HepG2 (cell line): ENCODE measurements around the gene MAP1LC3B. TPM values are rescaled to one million over a fixed set of nuclear protein-coding genes. Genes with fewer than 3 reads are reported as not detected.
A peak's percentile ranks its signal among the peaks of the same experiment; 100 is the strongest.

Source experiments
- AGO1 ChIP-seq: fragments of 200-400 bp; formaldehyde crosslinking; IDR thresholded peaks from 2 replicates; pipeline ENCODE4 v1.6.1; 2017; ENCODE audit warnings: mild to moderate bottlenecking, low read depth, low read length, moderate library complexity; ENCODE audit not compliant: poor library complexity, severe bottlenecking
- BRD4 ChIP-seq: sonication (generic); formaldehyde crosslinking; IDR thresholded peaks from 2 replicates; pipeline ENCODE4 v1.4.0; 2020; ENCODE audit warnings: missing genetic modification reagents
- HDAC2 ChIP-seq: sonication (generic); formaldehyde crosslinking; IDR thresholded peaks from 2 replicates; pipeline ENCODE4 v1.4.0; 2020; ENCODE audit warnings: missing genetic modification reagents
- HMGXB4 ChIP-seq, 2 experiments: sonication (generic) in 1 of 2; formaldehyde crosslinking in 1 of 2; IDR thresholded peaks; 2 replicates each; pipeline versions ENCODE4 v1.4.0 to v1.6.1; 2018 to 2020; ENCODE audit warnings: missing genetic modification reagents in 2 of 2, borderline replicate concordance in 1 of 2, low read depth in 1 of 2, mild to moderate bottlenecking in 1 of 2, missing biosample characterization in 1 of 2
- KMT2A ChIP-seq: sonication (generic); formaldehyde crosslinking; IDR thresholded peaks from 2 replicates; pipeline ENCODE4 v1.4.0; 2020; ENCODE audit warnings: missing genetic modification reagents
- NRL ChIP-seq: sonication (generic); formaldehyde crosslinking; IDR thresholded peaks from 2 replicates; pipeline ENCODE4 v1.5.0; 2020; ENCODE audit warnings: missing genetic modification reagents, mild to moderate bottlenecking, moderate library complexity, borderline replicate concordance
- SIN3A ChIP-seq: IDR thresholded peaks from 2 replicates; pipeline ENCODE4 v1.6.1; 2011; ENCODE audit warnings: low read depth, mild to moderate bottlenecking, control low read depth, low read length, borderline replicate concordance
- SOX5 ChIP-seq: IDR thresholded peaks from 2 replicates; pipeline ENCODE4 v1.6.1; 2016; ENCODE audit warnings: borderline replicate concordance
- STAG1 ChIP-seq: sonication (generic); formaldehyde crosslinking; IDR thresholded peaks from 2 replicates; pipeline ENCODE4 v1.4.0; 2020; ENCODE audit warnings: missing genetic modification reagents
- ZBTB38 ChIP-seq: sonication (generic); formaldehyde crosslinking; IDR thresholded peaks from 2 replicates; pipeline ENCODE4 v1.5.1; 2020; ENCODE audit warnings: mild to moderate bottlenecking, missing genetic modification reagents
- ZNF280B ChIP-seq: sonication (generic); formaldehyde crosslinking; IDR thresholded peaks from 2 replicates; pipeline ENCODE4 v1.5.0; 2020; ENCODE audit warnings: missing genetic modification reagents, mild to moderate bottlenecking, borderline replicate concordance
- ZNF619 ChIP-seq: sonication (generic); formaldehyde crosslinking; IDR thresholded peaks from 2 replicates; pipeline ENCODE4 v1.4.0; 2020; ENCODE audit warnings: mild to moderate bottlenecking, missing genetic modification reagents
- ZNF687 ChIP-seq: sonication (generic); formaldehyde crosslinking; IDR thresholded peaks from 2 replicates; pipeline ENCODE4 v1.5.1; 2020; ENCODE audit warnings: mild to moderate bottlenecking, missing genetic modification reagents, moderate library complexity
- ZNF891 ChIP-seq: sonication (generic); formaldehyde crosslinking; IDR thresholded peaks from 2 replicates; pipeline ENCODE4 v1.5.0; 2020; ENCODE audit warnings: mild to moderate bottlenecking, missing genetic modification reagents
- polyA plus RNA-seq, 8 experiments: library from polyadenylated mRNA; depleted of rRNA in 3 of 8; stranded (reverse) in 7 of 8; unstranded in 1 of 8; fragments of >200 nt; fragmentation: Illumina TruSeq in 4 of 8; extraction: Trizol in 4 of 8; gene quantifications; 2 replicates each; pipeline versions ENCODE4 v1.2.1 to v1.2.3, GENCODE V29; 2011 to 2016; ENCODE audit warnings: low read depth in 4 of 8, missing spikeins in 1 of 8, mixed read lengths in 1 of 8; ENCODE audit not compliant: insufficient read depth in 1 of 8
- total RNA-seq, 5 experiments: library from RNA; depleted of rRNA; stranded (reverse); fragments of >200 nt; fragmentation: Illumina TruSeq; extraction: Trizol; gene quantifications; 2 replicates each; pipeline ENCODE4 v1.2.3, GENCODE V29; 2016; ENCODE audit warnings: low read depth in 1 of 5
- TF ChIP-seq, protein P1 (sequence below): sonication (generic); formaldehyde crosslinking; IDR thresholded peaks from 2 replicates; pipeline ENCODE4 v1.5.0; 2020; ENCODE audit warnings: missing genetic modification reagents
- TF ChIP-seq, protein P2 (sequence below): IDR thresholded peaks from 2 replicates; pipeline ENCODE4 v1.6.1; 2012; ENCODE audit warnings: low read depth, low read length, improper control_type of control experiment

MAP1LC3B gene
- total and polyA plus RNA-seq, 2 of the 13 experiments (the other 11 are each of a cell fraction or from before 2014, with no cell fraction given) = 15.7 to 37.4 TPM

DNA sequence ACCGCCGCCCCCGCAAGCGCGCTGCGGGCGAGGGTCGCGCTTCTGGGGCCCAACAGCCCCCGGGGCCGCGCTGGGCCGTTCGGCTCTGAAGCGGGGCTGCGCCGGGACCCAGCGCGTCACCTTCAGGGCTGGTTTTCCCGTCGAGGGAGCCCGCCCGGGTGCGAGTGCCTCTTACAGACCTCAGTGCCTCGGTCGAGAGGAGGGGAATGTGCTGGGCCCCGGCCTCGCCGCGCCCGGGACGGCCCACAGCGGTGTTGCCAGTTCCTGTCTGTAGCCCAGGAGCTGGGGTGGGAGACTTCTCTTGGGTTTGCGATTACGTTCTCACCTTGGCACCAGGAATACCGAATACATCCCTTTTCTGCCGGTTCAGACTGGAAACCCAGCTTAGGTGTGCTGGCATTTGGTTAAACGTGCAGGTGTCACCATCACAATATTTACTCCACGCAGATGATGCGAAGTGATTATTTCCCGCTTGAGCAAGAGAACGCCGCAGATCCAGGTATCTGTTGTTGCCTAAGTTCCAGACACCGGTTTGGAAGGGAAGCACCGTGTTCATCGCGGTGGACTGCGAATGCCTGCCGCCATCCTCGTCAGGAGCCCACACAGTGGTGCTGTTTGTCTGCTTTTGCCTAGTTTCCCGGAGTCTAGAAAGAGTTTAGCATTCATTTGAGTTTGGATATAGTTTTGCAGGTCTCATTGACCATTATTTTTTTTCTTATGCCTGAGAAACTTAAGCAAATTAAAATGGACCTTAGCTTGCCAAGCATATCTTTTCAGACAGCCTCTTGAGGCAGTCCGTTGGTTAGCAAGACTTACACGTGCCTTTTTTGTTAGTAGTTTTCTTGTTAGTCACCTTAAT, 914 bp downstream of the MAP1LC3B start (continued):
- TF ChIP-seq ZBTB38 = 0 out of 2 replicates have a peak, but pooled peaks have one; percentile 20
- TF ChIP-seq SIN3A = 0 out of 2 replicates have a peak, but pooled peaks have one; percentile 47
- TF ChIP-seq HMGXB4 (CRISPR knock-in tag; IDR thresholded peaks at IDR 0.05; ENCODE audit: borderline replicate concordance in 1 of 2, low read depth in 1 of 2) = peak in 1 of 2 experiments; percentile 67; a peak in 3 of 4 replicates
- 0 out of 2 replicates have a peak, but pooled peaks have one; percentile 28 for TF ChIP-seq BRD4
- TF ChIP-seq STAG1 (CRISPR knock-in tag) = peak; percentile 69
- no peak for TF ChIP-seq ZNF280B (CRISPR knock-in tag)
- TF ChIP-seq, protein P1, sequence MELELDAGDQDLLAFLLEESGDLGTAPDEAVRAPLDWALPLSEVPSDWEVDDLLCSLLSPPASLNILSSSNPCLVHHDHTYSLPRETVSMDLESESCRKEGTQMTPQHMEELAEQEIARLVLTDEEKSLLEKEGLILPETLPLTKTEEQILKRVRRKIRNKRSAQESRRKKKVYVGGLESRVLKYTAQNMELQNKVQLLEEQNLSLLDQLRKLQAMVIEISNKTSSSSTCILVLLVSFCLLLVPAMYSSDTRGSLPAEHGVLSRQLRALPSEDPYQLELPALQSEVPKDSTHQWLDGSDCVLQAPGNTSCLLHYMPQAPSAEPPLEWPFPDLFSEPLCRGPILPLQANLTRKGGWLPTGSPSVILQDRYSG (CRISPR knock-in tag) = no peak
- peak; percentile 35; the same call in 1 of the 2 replicates for TF ChIP-seq SOX5 (CRISPR knock-in tag)
- TF ChIP-seq ZNF891 (CRISPR knock-in tag) = peak; percentile 50; the same call in 1 of the 2 replicates
- peak; percentile 64 for TF ChIP-seq NRL
- peak; percentile 42; the same call in 1 of the 2 replicates for TF ChIP-seq ZNF687 (CRISPR knock-in tag)
- TF ChIP-seq, protein P2, sequence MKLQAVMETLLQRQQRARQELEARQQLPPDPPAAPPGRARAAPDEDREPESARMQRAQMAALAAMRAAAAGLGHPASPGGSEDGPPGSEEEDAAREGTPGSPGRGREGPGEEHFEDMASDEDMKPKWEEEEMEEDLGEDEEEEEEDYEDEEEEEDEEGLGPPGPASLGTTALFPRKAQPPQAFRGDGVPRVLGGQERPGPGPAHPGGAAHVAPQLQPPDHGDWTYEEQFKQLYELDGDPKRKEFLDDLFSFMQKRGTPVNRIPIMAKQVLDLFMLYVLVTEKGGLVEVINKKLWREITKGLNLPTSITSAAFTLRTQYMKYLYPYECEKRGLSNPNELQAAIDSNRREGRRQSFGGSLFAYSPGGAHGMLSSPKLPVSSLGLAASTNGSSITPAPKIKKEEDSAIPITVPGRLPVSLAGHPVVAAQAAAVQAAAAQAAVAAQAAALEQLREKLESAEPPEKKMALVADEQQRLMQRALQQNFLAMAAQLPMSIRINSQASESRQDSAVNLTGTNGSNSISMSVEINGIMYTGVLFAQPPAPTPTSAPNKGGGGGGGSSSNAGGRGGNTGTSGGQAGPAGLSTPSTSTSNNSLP = no peak
- peak; percentile 68 for TF ChIP-seq AGO1
- 0 out of 2 replicates have a peak, but pooled peaks have one; percentile 37 for TF ChIP-seq HDAC2
- TF ChIP-seq ZNF619 (CRISPR knock-in tag) = peak; percentile 84
- peak; percentile 79 for TF ChIP-seq KMT2A (CRISPR knock-in tag)
